CD4-positive, alpha-beta T cell (primary cell): Measurements from ENCODE around the gene MEIS1. TPM values are rescaled to one million over a fixed set of nuclear protein-coding genes. Genes with fewer than 3 reads are reported as not detected.

ENCODE experiments used
- ATAC-seq: fragments of 200-7000 bp; cut with Tn5 transposase; one replicate; pipeline ENCODE4 v1.10.0; 2022; ENCODE audit warnings: mild to moderate bottlenecking; ENCODE audit not compliant: poor library complexity
- CTCF ChIA-PET: fragments of 350-600 bp; sonication (Branson Sonifier 250); formaldehyde crosslinking; loops from one replicate; lab custom pipeline; 2021; ENCODE audit warnings: antibody characterized with exemption, inconsistent platforms; lab: Charles Lee
- POLR2A ChIA-PET: fragments of 350-600 bp; sonication (Branson Sonifier 250); formaldehyde crosslinking; loops from one replicate; lab custom pipeline; 2021; ENCODE audit warnings: antibody characterized with exemption, inconsistent platforms; lab: Charles Lee
- DNase-seq, 14 experiments: peaks; one replicate each; pipeline ENCODE4 v3.0.0-alpha.2; 2013 to 2020; ENCODE audit warnings: mixed read lengths in 2 of 14
- H3K27ac ChIP-seq, 2 donors: one replicate each; pipeline versions ENCODE4 v1.5.1 to v1.7.0; 2013; ENCODE audit warnings: low read length in 2 of 2, low read depth in 1 of 2, mild to moderate bottlenecking in 1 of 2
- H3K27me3 ChIP-seq, 2 experiments: 1 replicate in 1 of 2; 2 replicates in 1 of 2; pipeline versions ENCODE4 v1.6.1 to v1.7.0; 2013; ENCODE audit warnings: low read length in 2 of 2, control low read depth in 1 of 2, mild to moderate bottlenecking in 1 of 2, moderate library complexity in 1 of 2; ENCODE audit not compliant: insufficient read depth in 2 of 2, control insufficient read depth in 1 of 2
- H3K36me3 ChIP-seq: one replicate; pipeline ENCODE4 v1.6.1; 2013; ENCODE audit warnings: low read length, control low read depth; ENCODE audit not compliant: insufficient read depth
- H3K4me1 ChIP-seq: one replicate; pipeline ENCODE4 v1.6.1; 2013; ENCODE audit warnings: low read length, control low read depth; ENCODE audit not compliant: insufficient read depth
- H3K4me3 ChIP-seq: one replicate; pipeline ENCODE4 v1.5.1; 2013; ENCODE audit warnings: mild to moderate bottlenecking, low read length, moderate library complexity
- H3K9me3 ChIP-seq, 2 experiments: 1 replicate in 1 of 2; 2 replicates in 1 of 2; pipeline versions ENCODE4 v1.6.1 to v1.7.0; 2013; ENCODE audit warnings: low read length in 2 of 2, mild to moderate bottlenecking in 2 of 2, control low read depth in 1 of 2, moderate library complexity in 1 of 2; ENCODE audit not compliant: control insufficient read depth in 1 of 2, insufficient read depth in 1 of 2
- H3K27ac Mint-ChIP-seq: one replicate; pipeline ENCODE4 v1.8.0; 2020; ENCODE audit warnings: mixed read lengths
- H3K27me3 Mint-ChIP-seq: one replicate; pipeline ENCODE4 v1.8.0; 2021; ENCODE audit warnings: mixed read lengths
- H3K36me3 Mint-ChIP-seq: one replicate; pipeline ENCODE4 v1.8.0; 2021; ENCODE audit warnings: low read depth, mixed read lengths
- H3K4me1 Mint-ChIP-seq: one replicate; pipeline ENCODE4 v1.8.0; 2021; ENCODE audit warnings: low read depth, mixed read lengths
- H3K4me3 Mint-ChIP-seq: one replicate; pipeline ENCODE4 v1.8.0; 2020; ENCODE audit warnings: mild to moderate bottlenecking, mixed read lengths
- H3K9me3 Mint-ChIP-seq: one replicate; pipeline ENCODE4 v1.8.0; 2020; ENCODE audit warnings: mixed read lengths
- intact Hi-C, 2 experiments: fragments of 100-400 bp; cut with DNase I in 1 of 2; cut with micrococcal nuclease in 1 of 2; formaldehyde crosslinking; loops; one replicate each; pipeline versions ENCODE4 v1.15.1 to v1.9.0; 2023 to 2025; cut with DNase I, micrococcal nuclease
- total RNA-seq, 174 experiments: library from RNA in 2 of 174; stranded (reverse) in 2 of 174; gene quantifications; one replicate each; pipeline ENCODE4 v1.2.3 and lab custom pipeline; 2021 to 2026
- TF ChIP-seq, protein P1 (sequence below): fragments of 200-600 bp; IDR thresholded peaks from one replicate; pipeline ENCODE4 v1.8.0; 2022; ENCODE audit warnings: antibody characterized with exemption, mild to moderate bottlenecking

Gene MEIS1
- total RNA-seq, 2 experiments from 2014 or later, result not detected

DNA sequence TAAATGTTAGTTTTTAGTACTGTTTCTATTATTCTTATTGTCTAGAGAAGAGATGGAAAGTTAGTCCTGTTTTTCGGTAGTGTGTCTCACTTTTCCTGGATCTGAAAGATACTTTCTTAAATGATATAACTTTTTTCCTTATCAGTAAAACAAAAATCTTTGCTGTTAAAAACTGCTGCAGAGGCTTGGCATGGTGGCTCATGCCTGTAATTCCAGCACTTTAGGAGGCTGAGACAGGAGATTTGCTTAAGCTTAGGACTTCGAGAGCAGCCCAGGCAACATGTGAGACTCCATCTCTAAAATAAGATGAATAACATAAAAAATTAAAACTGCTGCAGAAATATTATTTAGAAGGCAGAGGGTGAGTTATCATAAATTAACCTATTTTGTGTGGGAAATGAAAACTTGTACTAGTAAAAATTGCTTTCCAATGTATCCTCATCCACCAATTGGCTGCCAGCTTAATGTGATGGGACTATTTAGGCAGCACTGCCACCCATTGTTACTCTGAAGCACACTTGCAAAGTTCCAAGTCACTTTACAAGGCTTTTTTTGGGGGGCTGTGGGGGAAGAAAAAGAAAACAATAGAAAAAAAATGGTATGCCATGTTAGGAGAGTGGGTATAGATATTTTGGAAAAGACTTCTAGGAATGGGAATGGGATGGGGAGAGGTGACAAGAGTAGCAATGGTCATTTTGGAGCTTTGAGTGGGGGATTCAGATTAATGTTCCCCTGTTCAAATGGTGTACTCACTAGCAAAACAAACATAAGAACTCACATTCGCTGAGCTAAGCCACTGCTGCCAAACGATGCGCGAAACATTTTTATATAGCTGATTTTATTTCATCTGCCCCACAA, 62.7 kb downstream of the MEIS1 start:
- CTCF ChIA-PET, result no interaction called here
- TF ChIP-seq, protein P1, sequence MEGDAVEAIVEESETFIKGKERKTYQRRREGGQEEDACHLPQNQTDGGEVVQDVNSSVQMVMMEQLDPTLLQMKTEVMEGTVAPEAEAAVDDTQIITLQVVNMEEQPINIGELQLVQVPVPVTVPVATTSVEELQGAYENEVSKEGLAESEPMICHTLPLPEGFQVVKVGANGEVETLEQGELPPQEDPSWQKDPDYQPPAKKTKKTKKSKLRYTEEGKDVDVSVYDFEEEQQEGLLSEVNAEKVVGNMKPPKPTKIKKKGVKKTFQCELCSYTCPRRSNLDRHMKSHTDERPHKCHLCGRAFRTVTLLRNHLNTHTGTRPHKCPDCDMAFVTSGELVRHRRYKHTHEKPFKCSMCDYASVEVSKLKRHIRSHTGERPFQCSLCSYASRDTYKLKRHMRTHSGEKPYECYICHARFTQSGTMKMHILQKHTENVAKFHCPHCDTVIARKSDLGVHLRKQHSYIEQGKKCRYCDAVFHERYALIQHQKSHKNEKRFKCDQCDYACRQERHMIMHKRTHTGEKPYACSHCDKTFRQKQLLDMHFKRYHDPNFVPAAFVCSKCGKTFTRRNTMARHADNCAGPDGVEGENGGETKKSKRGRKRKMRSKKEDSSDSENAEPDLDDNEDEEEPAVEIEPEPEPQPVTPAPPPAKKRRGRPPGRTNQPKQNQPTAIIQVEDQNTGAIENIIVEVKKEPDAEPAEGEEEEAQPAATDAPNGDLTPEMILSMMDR, result no peak
- intact Hi-C loops, result no loop called here
- ATAC-seq, result no peak
- Mint-ChIP-seq H3K9me3 (no peaks in the 10 kb centered on the region), H3K4me1 (no peaks in the 10 kb centered on the region), H3K27me3 (peaks cover 12% of the 10 kb centered on the region), H3K36me3 (no peaks in the 10 kb centered on the region), H3K27ac (no peak overlapping the region), H3K4me3 (no peak overlapping the region)
- H3K9me3 ChIP-seq, result no peaks in the 10 kb centered on the region
- H3K27me3 ChIP-seq, result no peaks in the 10 kb centered on the region
- H3K4me1 ChIP-seq, result no peaks in the 10 kb centered on the region
- no peak for DNase-seq
- POLR2A ChIA-PET, result no interaction called here
- H3K36me3 ChIP-seq, result no peaks in the 10 kb centered on the region
- no peak overlapping the region for H3K27ac ChIP-seq
- no peak overlapping the region for H3K4me3 ChIP-seq

DNA sequence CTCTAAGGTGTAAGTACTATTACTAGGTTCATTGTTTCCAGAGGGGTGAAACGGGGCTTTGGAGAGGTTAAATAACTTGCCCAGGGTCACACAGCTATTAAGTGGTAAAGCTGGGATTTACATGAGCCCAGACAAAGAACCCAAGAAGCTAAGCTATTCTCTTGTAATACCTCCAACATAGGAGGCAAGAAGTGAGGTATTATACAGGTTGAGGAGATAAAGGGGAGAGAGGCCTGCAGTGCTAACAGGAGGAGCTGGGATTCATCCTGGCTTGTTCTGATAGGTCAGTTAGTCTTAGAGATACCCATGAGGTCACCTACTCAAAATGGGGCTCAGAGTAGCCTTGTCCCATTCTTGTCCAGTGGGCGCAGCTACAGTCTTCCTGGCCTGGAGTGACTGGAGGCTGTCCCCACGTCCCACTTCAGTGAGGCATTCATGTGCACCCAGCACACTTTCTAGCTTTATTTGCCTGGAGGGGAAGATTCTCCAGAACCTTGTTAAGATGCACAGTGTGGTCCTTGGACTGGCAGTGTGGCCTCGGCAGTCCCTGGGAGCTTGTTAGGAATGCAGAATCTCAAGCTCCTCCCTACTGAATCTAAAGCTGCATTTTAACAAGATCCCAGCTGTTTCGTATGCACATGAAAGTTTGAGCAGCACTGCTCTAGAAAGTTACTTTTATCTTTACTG, 63.5 kb downstream of the MEIS1 start:
- ATAC-seq, result no peak
- Mint-ChIP-seq H3K27me3 (peaks cover 12% of the 10 kb centered on the region), H3K4me3 (no peak overlapping the region), H3K9me3 (no peaks in the 10 kb centered on the region), H3K36me3 (no peaks in the 10 kb centered on the region), H3K4me1 (no peaks in the 10 kb centered on the region), H3K27ac (no peak overlapping the region)
- Histone ChIP-seq H3K27ac (no peak overlapping the region), H3K36me3 (no peaks in the 10 kb centered on the region), H3K9me3 (no peaks in the 10 kb centered on the region), H3K4me1 (no peaks in the 10 kb centered on the region), H3K27me3 (no peaks in the 10 kb centered on the region), H3K4me3 (no peak overlapping the region)
- POLR2A ChIA-PET, result no interaction called here
- TF ChIP-seq, protein P1, result no peak
- intact Hi-C loops, result no loop called here
- CTCF ChIA-PET, result no interaction called here
- no peak for DNase-seq

DNA sequence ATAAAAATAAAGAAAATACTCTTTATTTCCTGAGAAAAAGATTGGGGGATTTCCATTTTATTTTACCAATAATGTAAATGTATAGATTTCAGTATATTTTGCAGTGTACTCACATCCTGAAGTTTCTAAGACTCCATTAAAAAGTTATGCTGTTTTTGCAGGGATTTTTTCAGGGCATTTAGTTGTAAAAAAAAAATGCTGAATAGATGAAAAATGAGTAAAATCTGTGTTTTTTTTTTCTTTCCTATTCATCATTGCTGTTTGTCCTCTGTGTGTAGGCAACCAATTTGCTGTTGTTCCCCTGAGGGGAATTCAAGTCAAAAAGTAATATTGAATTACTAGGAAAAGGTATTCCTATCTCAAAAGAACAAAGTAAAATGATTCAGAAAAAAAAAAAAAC, 66.3 kb downstream of the MEIS1 start:
- no peak overlapping the region for H3K4me3 ChIP-seq
- Mint-ChIP-seq H3K27me3 (peaks cover 6% of the 10 kb centered on the region), H3K27ac (no peak overlapping the region), H3K4me3 (no peak overlapping the region), H3K36me3 (no peaks in the 10 kb centered on the region), H3K4me1 (no peaks in the 10 kb centered on the region), H3K9me3 (no peaks in the 10 kb centered on the region)
- H3K27ac ChIP-seq, result no peak overlapping the region
- CTCF ChIA-PET, result no interaction called here
- no peaks in the 10 kb centered on the region for H3K27me3 ChIP-seq
- no peaks in the 10 kb centered on the region for H3K9me3 ChIP-seq
- ATAC-seq (no peak), DNase-seq (no peak)
- no peaks in the 10 kb centered on the region for H3K4me1 ChIP-seq
- H3K36me3 ChIP-seq, result no peaks in the 10 kb centered on the region
- POLR2A ChIA-PET, result no interaction called here
- intact Hi-C loops, result no loop called here
- TF ChIP-seq, protein P1, result no peak
